GM21786 (cell line): ENCODE data around the gene MAD2L2.
A peak's percentile ranks its signal among the peaks of the same experiment; 100 is the strongest.

ENCODE experiments used
- ATAC-seq: cut with Tn5 transposase; IDR thresholded peaks from one replicate; pipeline ENCODE4 v1.9.1; 2021; ENCODE audit not compliant: unreplicated experiment

Gene MAD2L2

DNA sequence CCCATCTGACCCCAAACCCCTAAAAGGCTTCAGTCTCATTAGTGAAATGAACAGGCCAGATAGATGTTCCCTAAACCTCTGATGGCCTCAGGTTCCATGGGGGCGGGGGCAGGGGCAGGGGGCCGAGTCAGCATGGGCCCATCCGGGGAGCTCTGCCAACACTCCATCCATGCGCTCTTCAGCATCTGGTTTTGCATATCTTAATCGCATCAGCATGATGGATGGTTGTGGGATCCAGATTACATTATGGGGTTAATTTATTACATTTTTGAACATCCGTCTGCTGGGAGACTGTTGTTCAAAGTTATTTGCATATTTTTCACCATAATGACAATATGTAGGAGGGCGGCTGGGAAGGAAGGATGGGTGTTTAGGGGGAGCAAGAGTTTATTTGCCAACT lies 3.1 kb upstream of the MAD2L2 start:
- no peak for ATAC-seq

DNA sequence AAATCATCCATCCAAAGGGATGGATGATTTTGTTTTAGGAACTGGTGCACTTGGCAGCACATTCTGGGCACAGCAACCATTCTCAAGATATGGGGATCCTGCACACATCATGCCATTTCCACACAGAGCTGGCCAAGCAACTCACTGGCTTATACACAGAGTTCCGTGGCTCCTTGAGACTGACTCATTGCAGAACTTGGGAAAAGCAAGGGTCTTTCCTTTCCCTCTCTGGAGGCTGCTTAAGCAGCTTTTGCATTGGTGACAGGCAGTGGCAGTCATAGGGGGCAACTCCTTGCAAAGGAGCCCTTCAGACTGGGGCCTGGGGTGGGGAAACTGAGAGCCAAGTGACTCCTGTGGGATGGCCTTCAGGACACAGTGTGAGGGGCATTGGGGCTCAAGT lies 1.9 kb upstream of the MAD2L2 start:
- ATAC-seq = no peak

DNA sequence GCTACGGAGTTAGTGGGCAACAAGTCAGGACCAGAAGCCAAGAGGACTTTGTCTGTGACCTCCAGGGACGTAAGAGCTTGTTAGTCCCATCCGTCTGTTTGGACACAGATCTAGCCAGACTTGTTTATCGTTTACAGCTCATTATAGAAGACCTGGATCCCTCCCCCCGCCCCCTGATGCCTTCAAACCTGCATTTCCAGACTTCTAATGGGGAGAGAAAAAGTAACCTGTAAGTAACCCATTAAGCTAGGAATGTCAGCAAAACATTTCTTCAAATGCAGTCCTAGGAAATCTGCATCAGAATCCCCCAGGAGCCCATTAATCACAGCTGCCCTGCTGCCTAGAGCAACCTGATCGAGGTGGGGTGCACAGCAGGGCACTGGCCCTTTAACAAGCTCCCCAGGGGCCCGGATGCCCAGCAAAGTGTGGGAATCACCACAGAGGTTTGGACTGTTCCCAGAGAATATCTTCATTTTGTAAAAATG lies 1.4 kb upstream of the MAD2L2 start:
- no peak for ATAC-seq

DNA sequence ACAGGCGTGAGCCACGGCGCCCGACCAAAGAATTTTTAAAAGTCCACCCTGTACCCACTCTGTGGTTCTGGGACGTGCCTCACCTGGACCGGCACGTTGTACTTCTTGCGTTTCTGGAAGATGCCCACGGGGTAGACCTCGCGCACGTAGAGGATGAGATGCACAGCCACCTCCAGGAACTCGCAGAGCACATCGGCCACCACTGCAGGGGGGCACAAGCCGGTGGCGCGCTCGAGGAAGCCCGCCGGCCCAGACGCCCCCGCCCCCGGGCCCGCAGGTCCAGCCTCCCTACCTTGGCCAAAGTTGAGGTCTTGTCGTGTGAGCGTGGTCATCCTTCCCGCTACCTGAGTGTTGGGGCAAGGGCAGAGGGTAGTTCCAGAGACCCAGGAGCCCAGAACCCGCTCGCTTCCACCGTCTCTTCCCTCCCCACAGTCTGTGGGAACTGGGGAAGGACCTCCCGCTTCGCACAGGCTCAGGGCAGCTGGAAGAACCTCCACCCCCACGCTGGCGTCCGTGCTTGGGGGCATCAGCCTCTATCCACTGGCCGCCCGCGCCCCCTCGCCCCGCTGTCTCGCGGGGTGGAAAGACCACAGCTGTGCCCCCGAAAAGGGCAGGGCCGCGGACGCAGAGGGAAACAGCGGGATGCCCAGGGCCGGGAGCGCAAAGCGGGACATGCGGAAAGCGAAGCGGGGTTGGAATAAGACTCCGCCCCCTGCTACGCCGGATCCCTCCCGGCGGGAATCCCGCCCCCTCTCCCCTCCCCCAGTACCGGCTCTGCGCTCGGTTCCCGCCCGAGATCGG lies 478 bp downstream of the MAD2L2 start:
- peak; percentile 14 for ATAC-seq

DNA sequence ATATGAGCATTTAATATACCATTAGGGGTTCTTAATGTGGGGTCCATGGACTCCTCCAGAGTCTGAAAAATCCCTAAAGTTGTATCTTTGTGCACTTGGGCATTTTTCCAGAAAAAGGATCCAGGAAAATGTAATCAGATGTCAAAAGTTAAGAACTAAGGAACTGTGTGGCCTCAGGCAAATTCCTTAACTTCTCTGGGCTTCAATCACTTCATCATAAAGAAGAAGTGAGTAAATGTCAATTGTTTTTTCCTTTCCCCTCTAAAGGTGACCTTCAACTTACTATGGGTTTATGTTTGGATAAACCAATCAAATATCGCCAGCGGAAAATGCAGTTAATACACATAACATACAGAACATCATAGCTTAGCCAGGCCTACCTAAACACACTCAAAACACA lies 2.5 kb downstream of the MAD2L2 start:
- no peak for ATAC-seq

DNA sequence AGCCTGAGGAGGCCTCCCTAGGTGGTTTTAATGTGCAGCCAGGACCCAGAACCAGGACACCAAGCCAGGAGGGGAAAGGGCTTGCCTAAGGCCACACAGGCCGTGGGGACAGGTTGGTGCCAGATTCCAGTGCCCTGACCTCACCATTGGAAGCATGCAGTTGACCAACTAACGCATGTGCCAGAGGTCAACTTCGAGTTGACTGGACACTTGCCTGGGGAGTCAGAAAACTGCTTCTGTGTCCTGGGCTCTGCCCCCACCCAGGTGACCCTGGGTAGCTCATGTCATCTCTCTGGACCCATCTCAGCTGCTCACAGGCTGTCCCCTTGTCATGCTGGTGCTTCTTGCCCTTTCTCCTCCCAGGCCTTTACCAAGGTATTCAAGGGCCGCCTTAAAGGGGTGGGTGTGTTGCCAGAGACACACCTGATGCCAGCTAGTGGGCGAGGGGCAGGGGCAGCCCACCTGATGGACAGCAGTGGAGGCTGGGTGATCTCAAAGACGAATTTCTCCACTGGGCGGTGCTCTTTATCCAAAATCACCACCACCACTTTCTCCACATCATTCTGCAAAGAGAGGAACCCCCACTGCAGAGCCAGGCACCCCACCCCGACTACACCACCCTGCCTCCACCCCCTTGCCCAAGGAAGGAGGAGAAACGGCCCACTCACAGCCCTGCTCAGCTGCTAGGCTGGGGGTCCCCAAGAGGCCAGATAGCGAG lies 4.4 kb downstream of the MAD2L2 start:
- no peak for ATAC-seq

DNA sequence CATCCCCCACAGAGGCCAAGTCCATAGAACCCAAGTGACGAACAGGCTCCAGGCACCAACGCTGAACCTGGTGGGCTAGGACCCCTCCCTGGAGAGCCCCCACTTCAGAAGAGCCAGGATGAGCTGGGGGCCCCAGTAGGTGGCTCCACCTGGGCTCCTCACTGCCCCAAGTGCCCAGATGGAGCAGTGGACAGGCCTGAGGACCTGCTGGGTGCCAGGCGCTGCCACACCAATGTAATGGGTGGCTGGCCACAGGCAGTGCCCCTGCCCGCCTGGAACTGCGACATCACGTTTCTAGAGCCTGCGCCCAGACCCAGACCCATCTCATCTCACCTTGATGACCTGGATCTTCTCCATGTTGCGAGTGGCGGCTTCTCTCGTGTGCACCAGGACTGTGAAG lies 5.6 kb downstream of the MAD2L2 start:
- ATAC-seq = no peak

DNA sequence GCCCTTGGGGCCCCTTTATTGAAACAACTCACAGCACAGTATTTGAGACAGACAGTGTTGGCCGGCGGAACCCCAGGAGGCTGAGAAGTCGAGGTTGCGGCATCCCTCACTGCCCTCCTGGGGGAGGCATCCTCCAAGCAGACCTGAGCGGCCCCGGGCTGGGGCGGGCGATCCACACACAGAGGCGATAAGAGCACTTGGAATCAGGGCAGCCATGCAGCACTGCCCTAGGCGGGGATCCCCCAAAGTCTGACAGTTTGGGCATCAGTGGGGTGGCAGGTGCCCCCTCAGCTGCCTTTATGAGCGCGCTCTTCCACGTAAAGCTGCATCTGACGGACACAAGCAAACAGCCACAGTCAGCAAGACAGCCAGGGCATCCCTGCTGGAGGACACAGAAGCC lies 6.5 kb downstream of the MAD2L2 start:
- no peak for ATAC-seq

DNA sequence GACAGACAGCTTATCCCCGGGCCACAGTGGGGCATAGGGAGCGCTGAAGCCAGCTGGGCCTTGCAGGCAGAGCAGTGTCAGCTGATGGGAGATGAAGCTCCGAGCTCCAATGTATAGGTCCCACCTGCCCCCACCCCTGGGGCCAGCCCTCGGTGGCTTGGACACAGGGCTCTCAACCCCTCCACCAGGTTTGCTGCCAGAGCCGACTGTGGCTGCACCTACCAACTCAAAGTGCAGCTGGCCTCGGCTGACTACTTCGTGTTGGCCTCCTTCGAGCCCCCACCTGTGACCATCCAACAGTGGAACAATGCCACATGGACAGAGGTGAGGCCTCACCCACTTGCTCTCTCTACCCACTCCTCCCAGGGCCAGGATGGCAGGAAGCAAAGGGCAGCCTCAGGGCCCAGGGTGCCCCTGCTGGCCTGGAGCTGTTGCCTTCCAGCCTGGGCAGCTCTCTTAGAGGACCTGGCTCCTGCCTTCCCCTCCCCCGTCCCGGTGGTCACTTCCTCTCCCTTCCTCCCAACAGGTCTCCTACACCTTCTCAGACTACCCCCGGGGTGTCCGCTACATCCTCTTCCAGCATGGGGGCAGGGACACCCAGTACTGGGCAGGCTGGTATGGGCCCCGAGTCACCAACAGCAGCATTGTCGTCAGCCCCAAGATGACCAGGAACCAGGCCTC lies 7.7 kb downstream of the MAD2L2 start:
- no peak for ATAC-seq

DNA sequence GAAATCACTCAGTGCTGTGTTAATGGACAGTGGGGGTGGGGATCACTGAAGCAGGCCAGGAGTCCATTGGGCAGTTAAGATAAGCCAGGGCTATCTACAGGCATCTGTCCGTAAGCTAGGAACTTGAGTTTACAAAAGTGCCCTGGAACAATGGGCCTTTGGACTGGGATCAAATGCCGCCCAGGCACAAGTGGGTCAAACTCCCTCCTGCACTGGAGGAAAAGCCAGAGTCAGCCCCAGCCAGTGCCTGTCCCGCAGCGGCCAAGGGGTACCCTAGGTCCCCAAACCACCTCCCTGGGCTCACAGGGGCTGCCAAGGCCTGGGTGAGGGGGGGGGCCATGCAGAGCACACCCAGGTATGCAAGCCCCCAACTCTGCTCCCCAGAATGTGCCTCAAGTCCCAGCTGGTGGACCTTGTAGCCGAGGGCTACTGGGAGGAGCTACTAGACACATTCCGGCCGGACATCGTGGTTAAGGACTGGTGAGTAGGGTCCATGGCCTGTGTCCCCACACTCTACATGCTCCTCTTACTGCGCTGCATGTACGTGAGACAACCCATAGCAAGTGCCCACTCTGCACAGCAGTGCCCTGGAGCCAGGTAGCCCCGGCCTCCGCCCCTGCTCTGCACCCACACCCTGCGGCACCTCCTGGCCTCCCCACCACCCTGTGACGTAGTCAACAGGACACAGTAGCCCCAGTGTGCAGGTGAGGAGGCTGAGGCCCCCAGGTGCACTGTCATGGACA lies 9.2 kb downstream of the MAD2L2 start:
- no peak for ATAC-seq

DNA sequence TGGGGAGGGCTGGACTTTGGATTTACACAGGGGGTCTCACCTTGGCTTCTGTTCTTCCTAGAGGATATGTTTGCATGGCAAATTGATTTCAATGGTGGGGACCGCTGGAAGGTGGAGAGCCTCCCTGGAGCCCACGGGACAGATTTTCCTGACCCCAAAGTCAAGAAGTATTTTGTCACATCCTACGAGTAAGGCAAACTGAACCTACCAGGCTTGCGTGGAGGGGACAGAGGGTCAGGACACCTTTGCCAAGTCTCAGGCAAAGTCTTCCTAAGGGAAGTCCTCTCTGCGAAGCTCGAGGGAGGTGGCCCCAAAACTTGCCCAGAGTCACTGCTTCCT lies 9.8 kb downstream of the MAD2L2 start:
- ATAC-seq = no peak

DNA sequence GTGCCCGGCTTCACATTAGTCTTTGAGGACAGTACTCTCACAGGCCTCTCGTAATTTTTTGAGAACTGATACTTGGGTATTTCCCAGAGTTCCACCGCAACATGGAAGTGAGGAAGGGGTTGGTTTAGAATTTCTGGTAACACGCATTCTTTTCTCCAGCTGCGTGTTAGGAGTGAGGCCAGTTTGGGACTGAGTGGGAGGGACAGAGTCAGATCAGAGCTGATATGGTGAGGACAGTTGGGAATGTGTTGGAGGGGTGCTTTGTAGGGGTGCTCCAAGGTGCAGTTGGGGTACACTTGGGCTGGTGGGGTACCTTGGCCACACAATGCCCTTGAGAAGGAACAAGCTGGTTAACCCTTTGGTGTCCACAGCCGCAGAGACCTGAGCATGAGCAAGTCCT lies 10.2 kb downstream of the MAD2L2 start:
- no peak for ATAC-seq

DNA sequence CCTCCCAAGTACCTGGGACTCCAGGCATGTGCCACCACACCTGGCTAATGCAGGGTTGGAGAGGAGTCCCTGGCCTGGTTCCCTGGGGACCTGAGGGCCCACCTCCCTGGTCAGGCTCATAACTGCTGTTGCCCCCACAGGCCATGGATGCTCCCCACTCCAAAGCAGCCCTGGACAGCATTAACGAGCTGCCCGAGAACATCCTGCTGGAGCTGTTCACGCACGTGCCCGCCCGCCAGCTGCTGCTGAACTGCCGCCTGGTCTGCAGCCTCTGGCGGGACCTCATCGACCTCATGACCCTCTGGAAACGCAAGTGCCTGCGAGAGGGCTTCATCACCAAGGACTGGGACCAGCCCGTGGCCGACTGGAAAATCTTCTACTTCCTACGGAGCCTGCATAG lies 12.4 kb downstream of the MAD2L2 start:
- no peak for ATAC-seq

DNA sequence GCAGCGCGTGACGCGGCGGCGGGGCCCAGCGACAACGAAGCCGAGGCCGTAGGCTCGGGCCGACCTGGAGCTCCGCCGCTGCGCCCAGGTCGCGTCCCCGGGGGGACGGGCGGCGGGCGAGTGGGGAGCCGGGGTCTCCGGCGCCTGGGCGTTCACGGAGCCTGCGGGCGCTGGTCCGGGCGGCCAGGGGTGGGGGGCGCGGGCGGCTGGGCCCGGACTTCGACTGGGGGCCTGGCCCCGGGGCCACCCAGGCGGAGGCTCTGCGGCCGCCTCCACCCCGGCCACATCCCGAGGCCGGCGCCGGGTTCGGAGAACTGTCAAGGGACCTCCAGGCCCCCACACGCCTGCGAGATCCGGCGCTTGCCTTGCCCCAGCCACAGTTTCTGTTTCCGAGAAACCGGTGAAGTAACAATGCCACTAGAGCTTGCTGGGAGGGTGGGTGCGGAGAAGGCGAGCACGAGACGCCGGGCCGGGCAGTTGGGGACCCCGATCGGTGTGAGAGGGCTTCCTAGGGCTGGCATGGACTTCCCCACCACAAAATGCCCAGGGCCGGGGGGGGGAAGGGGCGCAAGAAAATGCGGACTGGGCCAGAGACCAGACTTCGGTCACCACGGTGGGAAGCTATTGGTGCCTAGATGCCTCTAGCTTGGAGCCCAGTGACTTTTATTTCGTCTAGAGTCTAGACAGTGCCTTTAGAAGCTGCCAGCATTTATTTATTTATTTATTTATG lies 16.4 kb downstream of the MAD2L2 start:
- ATAC-seq = peak; percentile 34

DNA sequence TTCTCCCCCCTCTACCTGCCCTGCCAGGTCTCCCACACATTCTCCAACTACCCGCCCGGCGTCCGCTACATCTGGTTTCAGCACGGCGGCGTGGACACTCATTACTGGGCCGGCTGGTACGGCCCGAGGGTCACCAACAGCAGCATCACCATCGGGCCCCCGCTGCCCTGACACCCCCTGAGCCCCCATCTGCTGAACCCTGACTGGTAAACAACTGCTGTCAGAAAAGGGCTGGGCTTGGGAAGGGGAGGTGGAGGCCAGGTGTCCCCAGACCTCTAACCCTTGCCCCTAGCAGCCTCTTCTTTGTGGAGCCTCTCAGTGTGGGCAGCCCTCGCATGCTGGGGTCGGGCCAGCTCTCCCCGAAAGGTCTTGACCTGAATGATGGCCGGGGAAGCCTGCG lies 19.8 kb downstream of the MAD2L2 start:
- ATAC-seq = no peak

DNA sequence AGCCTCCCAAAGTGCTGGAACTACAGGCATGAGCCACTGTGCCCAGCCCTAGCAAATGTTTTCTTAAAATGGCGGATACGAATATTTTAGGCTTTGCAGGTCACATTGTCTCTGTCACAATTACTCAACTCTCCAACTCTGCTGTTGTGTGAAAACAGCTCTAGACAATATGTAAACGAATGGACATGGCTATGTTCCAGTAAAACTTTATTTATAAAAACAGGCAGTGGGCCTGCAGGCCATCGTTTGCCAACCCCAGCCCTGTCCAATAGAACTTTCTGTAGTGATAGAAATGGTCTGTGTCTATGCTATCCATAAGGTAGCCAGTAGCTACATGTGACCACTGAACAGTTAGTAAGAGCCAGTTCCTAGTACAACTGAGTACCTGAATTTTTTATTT lies 21.2 kb downstream of the MAD2L2 start:
- ATAC-seq = no peak

DNA sequence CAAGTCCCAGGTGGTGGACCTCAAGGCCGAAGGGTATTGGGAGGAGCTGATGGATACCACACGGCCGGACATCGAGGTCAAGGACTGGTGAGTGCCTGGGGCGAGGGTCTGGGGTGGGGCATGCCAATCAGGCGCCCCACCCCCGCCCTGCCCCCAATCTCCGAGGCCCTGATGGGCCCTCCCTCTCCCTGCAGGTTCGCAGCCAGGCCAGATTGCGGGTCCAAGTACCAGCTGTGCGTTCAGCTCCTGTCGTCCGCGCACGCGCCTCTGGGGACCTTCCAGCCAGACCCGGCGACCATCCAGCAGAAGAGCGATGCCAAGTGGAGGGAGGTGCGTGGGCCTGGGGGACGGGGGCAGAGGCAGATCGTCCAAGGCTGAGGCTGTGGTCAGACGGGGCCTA lies 22.4 kb downstream of the MAD2L2 start:
- no peak for ATAC-seq

DNA sequence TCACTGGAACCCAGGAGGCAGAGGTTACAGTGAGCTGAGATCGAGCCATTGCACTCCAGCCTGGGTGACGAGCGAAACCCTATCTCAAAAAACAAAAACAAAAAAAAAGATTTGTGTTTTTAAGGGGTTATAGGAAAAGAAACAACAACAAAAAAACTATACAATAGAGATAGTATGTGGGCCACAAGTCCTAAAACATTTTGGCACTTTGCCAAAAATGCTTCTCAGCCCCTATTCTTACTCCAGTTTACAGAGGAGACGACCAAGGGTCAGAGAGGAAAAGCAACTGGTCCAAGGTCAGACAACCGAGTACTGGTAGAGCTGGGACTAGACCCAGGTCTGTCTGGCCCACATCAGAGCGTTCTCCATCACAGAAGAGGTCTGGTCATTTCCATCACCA lies 23.3 kb downstream of the MAD2L2 start:
- ATAC-seq = no peak

DNA sequence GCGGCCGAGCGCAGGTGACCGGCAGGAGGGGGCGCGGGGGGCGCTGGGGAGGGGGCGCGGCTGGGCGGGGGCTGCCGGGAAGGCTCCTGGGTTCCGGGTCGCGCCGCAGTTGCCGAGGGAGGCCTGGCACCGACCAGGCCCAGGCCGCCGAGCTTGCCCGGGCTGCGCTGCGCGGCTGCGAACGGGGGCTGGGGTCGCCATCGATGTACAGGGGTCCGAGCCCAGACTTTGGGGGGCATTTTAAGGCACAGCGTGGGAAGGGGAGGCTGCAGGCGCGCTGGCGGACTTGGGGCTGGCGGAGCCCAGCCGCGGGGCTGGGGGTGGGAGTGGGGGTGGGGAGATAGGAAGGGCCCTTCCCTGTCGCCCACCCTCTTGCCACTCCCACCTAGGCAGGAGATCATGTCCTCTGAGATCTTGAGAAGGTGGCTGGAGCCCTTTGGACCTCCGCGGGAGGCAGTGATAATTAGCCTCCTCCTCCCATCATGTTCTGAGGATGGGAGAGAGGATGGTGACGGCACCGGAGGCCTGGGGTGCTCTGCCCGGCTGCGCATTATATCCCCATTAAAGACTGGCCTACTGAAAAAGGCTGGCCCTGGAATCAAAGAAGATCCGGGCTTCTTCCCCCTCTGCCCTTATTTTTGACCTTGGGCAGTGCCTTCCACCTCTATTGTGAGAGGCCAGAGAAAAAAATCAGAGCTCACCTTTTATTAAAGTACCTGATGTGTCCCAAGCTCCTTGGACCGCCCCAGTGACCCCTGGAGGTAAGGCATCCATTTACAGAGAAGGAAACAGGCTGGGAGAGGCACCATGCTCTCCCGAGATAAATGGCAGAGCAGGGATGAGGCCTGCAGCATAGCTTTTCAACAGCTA lies 25.8 kb downstream of the MAD2L2 start:
- ATAC-seq = peak; percentile 12
